ENCODE results near the gene VPS52. TPM values are rescaled to one million over a fixed set of nuclear protein-coding genes. Genes with fewer than 3 reads are reported as not detected.

The VPS52 gene
- total RNA-seq, 1 experiment from 2014 or later: 23.2 TPM

Other genes with a start within 250 kb of the VPS52 start
- gene HLA-DPA1, start 198.2 kb downstream of the VPS52 start, total RNA-seq (2014; rRNA removed; shearing (Covaris generic)): 0.31 and 0.34 TPM in 2 replicates
- 0.10 TPM in 1 of 2 replicates, not detected in the other for gene HLA-DPB1, start 195.9 kb downstream of the VPS52 start, total RNA-seq (2014; rRNA removed; shearing (Covaris generic))
- gene COL11A2, start 79.4 kb downstream of the VPS52 start, total RNA-seq (2014; rRNA removed; shearing (Covaris generic)): 0.79 and 1.7 TPM in 2 replicates
- 14.1 and 20.4 TPM in 2 replicates for gene RXRB, start 71.2 kb downstream of the VPS52 start, total RNA-seq (2014; rRNA removed; shearing (Covaris generic))
- gene SLC39A7, start 71.0 kb downstream of the VPS52 start, total RNA-seq (2014; rRNA removed; shearing (Covaris generic)): 77.7 and 120 TPM in 2 replicates
- gene HSD17B8, start 67.2 kb downstream of the VPS52 start, total RNA-seq (2014; rRNA removed; shearing (Covaris generic)): 0.19 TPM in 1 of 2 replicates, not detected in the other
- 16.2 and 19.7 TPM in 2 replicates for gene RING1, start 63.4 kb downstream of the VPS52 start, total RNA-seq (2014; rRNA removed; shearing (Covaris generic))
- 2,019 and 2,446 TPM in 2 replicates for gene RPS18, start 199 bp upstream of the VPS52 start, total RNA-seq (2014; rRNA removed; shearing (Covaris generic))
- gene B3GALT4, start 5.2 kb upstream of the VPS52 start, total RNA-seq (2014; rRNA removed; shearing (Covaris generic)): 0.07 TPM in 2 replicates
- gene WDR46, start 17.4 kb upstream of the VPS52 start, total RNA-seq (2014; rRNA removed; shearing (Covaris generic)): 77.9 and 95.4 TPM in 2 replicates
- gene PFDN6, start 17.7 kb upstream of the VPS52 start, total RNA-seq (2014; rRNA removed; shearing (Covaris generic)): 85.3 and 93.7 TPM in 2 replicates
- 17.7 and 18.3 TPM in 2 replicates for gene RGL2, start 27.1 kb upstream of the VPS52 start, total RNA-seq (2014; rRNA removed; shearing (Covaris generic))
- gene TAPBP, start 42.2 kb upstream of the VPS52 start, total RNA-seq (2014; rRNA removed; shearing (Covaris generic)): 59.4 and 61.6 TPM in 2 replicates
- gene ZBTB22, start 45.9 kb upstream of the VPS52 start, total RNA-seq (2014; rRNA removed; shearing (Covaris generic)): 7.6 and 8.8 TPM in 2 replicates
- gene DAXX, start 51.1 kb upstream of the VPS52 start, total RNA-seq (2014; rRNA removed; shearing (Covaris generic)): 56.2 and 60.0 TPM in 2 replicates
- gene KIFC1, start 119.9 kb upstream of the VPS52 start, total RNA-seq (2014; rRNA removed; shearing (Covaris generic)): 53.2 and 55.6 TPM in 2 replicates
- 36.0 and 40.8 TPM in 2 replicates for gene PHF1, start 139.1 kb upstream of the VPS52 start, total RNA-seq (2014; rRNA removed; shearing (Covaris generic))
- gene CUTA, start 146.2 kb upstream of the VPS52 start, total RNA-seq (2014; rRNA removed; shearing (Covaris generic)): 298 and 347 TPM in 2 replicates
- 1.8 and 2.5 TPM in 2 replicates for gene SYNGAP1, start 148.2 kb upstream of the VPS52 start, total RNA-seq (2014; rRNA removed; shearing (Covaris generic))
- 5.3 and 7.4 TPM in 2 replicates for gene ZBTB9, start 182.7 kb upstream of the VPS52 start, total RNA-seq (2014; rRNA removed; shearing (Covaris generic))

Measured in A172 (cell line).